ENCODE data around the gene LTC4S. TPM values are rescaled to one million over a fixed set of nuclear protein-coding genes. Genes with fewer than 3 reads are reported as not detected.
"Not testable (repeated sequence)": the region's sequence is repeated elsewhere in the genome, so short reads cannot be mapped to it uniquely, and the experiment has no call there.

Gene LTC4S
- total RNA-seq, 2 experiments from 2014 or later: 5.7 to 6.3 TPM

- Mint-ChIP-seq H3K9me3 (no peaks in the 10 kb centered on the region), H3K4me1 (peaks cover 13% of the 10 kb centered on the region), H3K27me3 (no peaks in the 10 kb centered on the region), H3K36me3 (peaks cover 48% of the 10 kb centered on the region), H3K27ac (no peak overlapping the region), H3K4me3 (no peak overlapping the region)
- DNase-seq (no peak), ATAC-seq (ENCODE audit: low read depth) (no peak)
- POLR2A ChIA-PET: interaction anchor here (0.7 to 1.0 kb wide), 2 partner anchors 11 to 248 kb away, joined by 4 read pairs; no protein-coding TSS in a partner anchor
Observed at GRCh38 chr5:179833056-179833708, 39.4 kb downstream of the LTC4S start.

- Mint-ChIP-seq H3K9me3 (no peaks in the 10 kb centered on the region), H3K4me1 (peaks cover 13% of the 10 kb centered on the region), H3K27me3 (no peaks in the 10 kb centered on the region), H3K4me3 (no peak overlapping the region), H3K36me3 (peaks cover 44% of the 10 kb centered on the region), H3K27ac (no peak overlapping the region)
- POLR2A ChIA-PET: interaction anchor here (0.7 kb wide), 1 partner anchor 247 kb away, joined by 4 read pairs; no protein-coding TSS in a partner anchor
- no peak for DNase-seq
- ATAC-seq (ENCODE audit: low read depth): no peak
Observed at GRCh38 chr5:179833709-179834070, 39.9 kb downstream of the LTC4S start.

GRCh38 chr5:179834120-179834519 lies 40.3 kb downstream of the LTC4S start:
- no peak overlapping the region for H3K4me3 Mint-ChIP-seq
- peaks cover 41% of the 10 kb centered on the region for H3K36me3 Mint-ChIP-seq
- peaks cover 13% of the 10 kb centered on the region for H3K4me1 Mint-ChIP-seq
- ATAC-seq (ENCODE audit: low read depth) (no peak), DNase-seq (no peak)
- POLR2A ChIA-PET: interaction anchor here (0.7 kb wide), 1 partner anchor 247 kb away, joined by 4 read pairs; no protein-coding TSS in a partner anchor
- no peaks in the 10 kb centered on the region for H3K27me3 Mint-ChIP-seq
- no peak overlapping the region for H3K27ac Mint-ChIP-seq
- H3K9me3 Mint-ChIP-seq: no peaks in the 10 kb centered on the region

- H3K9me3 Mint-ChIP-seq; H3K27ac Mint-ChIP-seq; ATAC-seq (ENCODE audit: low read depth); H3K27me3 Mint-ChIP-seq; H3K4me3 Mint-ChIP-seq; DNase-seq; POLR2A ChIA-PET: not testable (repeated sequence)
- H3K36me3 Mint-ChIP-seq: peaks cover 35% of the 10 kb centered on the region
- H3K4me1 Mint-ChIP-seq: peaks cover 13% of the 10 kb centered on the region
Observed at GRCh38 chr5:179834871-179835270, 41.1 kb downstream of the LTC4S start.

- no peaks in the 10 kb centered on the region for H3K9me3 Mint-ChIP-seq
- H3K4me1 Mint-ChIP-seq: peaks cover 13% of the 10 kb centered on the region
- ATAC-seq (ENCODE audit: low read depth) (peak; percentile 96), DNase-seq (peak; percentile 60)
- H3K27me3 Mint-ChIP-seq: no peaks in the 10 kb centered on the region
- peak overlapping the region; percentile 66 for H3K4me3 Mint-ChIP-seq
- peaks cover 28% of the 10 kb centered on the region for H3K36me3 Mint-ChIP-seq
- POLR2A ChIA-PET: interaction anchor here (1.0 to 2.4 kb wide), 4 partner anchors 14 to 213 kb away, joined by 3 to 14 read pairs (median 5); partner anchors contain the start of genes HNRNPH1 and SQSTM1
- H3K27ac Mint-ChIP-seq: peak overlapping the region; percentile 89
Observed at GRCh38 chr5:179836225-179837019, 42.6 kb downstream of the LTC4S start.

- peaks cover 25% of the 10 kb centered on the region for H3K36me3 Mint-ChIP-seq
Observed at GRCh38 chr5:179837076-179838011, 43.6 kb downstream of the LTC4S start.

GRCh38 chr5:179839328-179840256 lies 45.8 kb downstream of the LTC4S start:
- ATAC-seq (ENCODE audit: low read depth) (no peak), DNase-seq (no peak)
- Mint-ChIP-seq H3K27ac (peak overlapping the region; percentile 32), H3K27me3 (no peaks in the 10 kb centered on the region), H3K36me3 (peaks cover 17% of the 10 kb centered on the region), H3K9me3 (peaks cover 1% of the 10 kb centered on the region), H3K4me1 (peaks cover 13% of the 10 kb centered on the region), H3K4me3 (no peak overlapping the region)
- POLR2A ChIA-PET: no interaction called here

More at GRCh38 chr5:179837076-179838011, 43.6 kb downstream of the LTC4S start:
- Mint-ChIP-seq H3K27me3 (no peaks in the 10 kb centered on the region), H3K4me3 (peak overlapping the region; percentile 66), H3K27ac (peak overlapping the region; percentile 89), H3K4me1 (peaks cover 13% of the 10 kb centered on the region), H3K9me3 (no peaks in the 10 kb centered on the region)
- POLR2A ChIA-PET: interaction anchor here (1.0 to 2.4 kb wide), 4 partner anchors 15 to 214 kb away, joined by 3 to 14 read pairs (median 5); partner anchors contain the start of genes HNRNPH1 and SQSTM1
- DNase-seq (no peak), ATAC-seq (ENCODE audit: low read depth) (no peak)

GRCh38 chr5:179840321-179840720 lies 46.5 kb downstream of the LTC4S start:
- ATAC-seq (ENCODE audit: low read depth): no peak
- H3K36me3 Mint-ChIP-seq: peaks cover 19% of the 10 kb centered on the region
- no peak for DNase-seq
- POLR2A ChIA-PET: no interaction called here
- no peak overlapping the region for H3K4me3 Mint-ChIP-seq
- peaks cover 4% of the 10 kb centered on the region for H3K9me3 Mint-ChIP-seq
- H3K27me3 Mint-ChIP-seq: no peaks in the 10 kb centered on the region
- H3K27ac Mint-ChIP-seq: peak overlapping the region; percentile 16
- peaks cover 13% of the 10 kb centered on the region for H3K4me1 Mint-ChIP-seq

GRCh38 chr5:179840766-179841165 lies 47.0 kb downstream of the LTC4S start:
- peaks cover 13% of the 10 kb centered on the region for H3K4me1 Mint-ChIP-seq
- peaks cover 17% of the 10 kb centered on the region for H3K36me3 Mint-ChIP-seq
- POLR2A ChIA-PET: interaction anchor here (0.6 kb wide), 1 partner anchor 102 kb away, joined by 3 read pairs; no protein-coding TSS in a partner anchor
- no peak overlapping the region for H3K4me3 Mint-ChIP-seq
- H3K27ac Mint-ChIP-seq: no peak overlapping the region
- no peaks in the 10 kb centered on the region for H3K27me3 Mint-ChIP-seq
- H3K9me3 Mint-ChIP-seq: peaks cover 4% of the 10 kb centered on the region
- ATAC-seq (ENCODE audit: low read depth) (no peak), DNase-seq (no peak)

GRCh38 chr5:179841621-179842020 lies 47.8 kb downstream of the LTC4S start:
- POLR2A ChIA-PET: interaction anchor here (0.6 kb wide), 1 partner anchor 103 kb away, joined by 3 read pairs; no protein-coding TSS in a partner anchor
- Mint-ChIP-seq H3K36me3 (peaks cover 18% of the 10 kb centered on the region), H3K4me3 (no peak overlapping the region), H3K4me1 (peaks cover 6% of the 10 kb centered on the region), H3K27me3 (no peaks in the 10 kb centered on the region), H3K27ac (no peak overlapping the region), H3K9me3 (peaks cover 4% of the 10 kb centered on the region)
- no peak for ATAC-seq (ENCODE audit: low read depth)
- no peak for DNase-seq
